Upper lobe of right lung (tissue), 1 donor: Measurements from ENCODE around the gene ZIC4. TPM values are rescaled to one million over a fixed set of nuclear protein-coding genes. Genes with fewer than 3 reads are reported as not detected.

Source experiments
- ATAC-seq: fragments of 200-7000 bp; cut with Tn5 transposase; one replicate; pipeline ENCODE4 v1.9.1; 2020; ENCODE audit warnings: mild to moderate bottlenecking, moderate library complexity
- DNase-seq: peaks from one replicate; pipeline ENCODE4 v3.0.0-alpha.2; 2020
- H3K27ac ChIP-seq: fragments of 200-600 bp; one replicate; pipeline ENCODE4 v1.8.0; 2022
- H3K27me3 ChIP-seq: fragments of 200-600 bp; one replicate; pipeline ENCODE4 v1.8.0; 2022; ENCODE audit warnings: mild to moderate bottlenecking
- H3K36me3 ChIP-seq: fragments of 200-600 bp; one replicate; pipeline ENCODE4 v1.8.0; 2022
- H3K4me1 ChIP-seq: fragments of 200-600 bp; one replicate; pipeline ENCODE4 v1.8.0; 2022
- H3K4me3 ChIP-seq: fragments of 200-600 bp; one replicate; pipeline ENCODE4 v1.8.0; 2022; ENCODE audit warnings: mild to moderate bottlenecking
- H3K9me3 ChIP-seq: fragments of 200-600 bp; one replicate; pipeline ENCODE4 v1.8.0; 2022
- CTCF ChIP-seq: fragments of 200-600 bp; IDR thresholded peaks from one replicate; pipeline ENCODE4 v1.8.0; 2022; ENCODE audit warnings: antibody characterized with exemption
- intact Hi-C: fragments of 100-400 bp; cut with DNase I; formaldehyde crosslinking; loops from one replicate; pipeline ENCODE4 v1.11.0; 2022
- total RNA-seq: library from RNA; stranded (reverse); fragmentation: NEBNext Ultra II Directional; extraction: Animal tissue kit (Norgen Biotek cat#: 25700); gene quantifications from one replicate; pipeline ENCODE4 v1.2.1, GENCODE V29; 2021
- donor health status: DM: no; HTN: yes; CAD: no; lungs with severe emphysema.

Gene ZIC4
- total RNA-seq, 1 donor from 2014 or later: not detected

- H3K27me3 ChIP-seq: peaks cover 94% of the 10 kb centered on the region
- no peak for TF ChIP-seq CTCF
- no peak overlapping the region for H3K4me3 ChIP-seq
- no peaks in the 10 kb centered on the region for H3K36me3 ChIP-seq
- H3K4me1 ChIP-seq: peaks cover 3% of the 10 kb centered on the region
- intact Hi-C loops: no loop called here
- no peaks in the 10 kb centered on the region for H3K9me3 ChIP-seq
- ATAC-seq (no peak), DNase-seq (no peak)
- H3K27ac ChIP-seq: no peak overlapping the region
These were observed 17.6 kb upstream of the ZIC4 start for GRCh38 chr3:147423798-147424580.

- H3K27me3 ChIP-seq: peaks cover 94% of the 10 kb centered on the region
These were observed 17.1 kb upstream of the ZIC4 start for GRCh38 chr3:147423537-147423797.

GRCh38 chr3:147422601-147423536 lies 16.5 kb upstream of the ZIC4 start:
- peaks cover 99% of the 10 kb centered on the region for H3K27me3 ChIP-seq
- H3K36me3 ChIP-seq: no peaks in the 10 kb centered on the region
- intact Hi-C loops: no loop called here
- H3K4me3 ChIP-seq: no peak overlapping the region
- no peaks in the 10 kb centered on the region for H3K9me3 ChIP-seq
- ATAC-seq: no peak
- H3K4me1 ChIP-seq: peaks cover 5% of the 10 kb centered on the region
- no peak overlapping the region for H3K27ac ChIP-seq
- TF ChIP-seq CTCF: no peak
- no peak for DNase-seq

More at GRCh38 chr3:147423537-147423797, 17.1 kb upstream of the ZIC4 start:
- intact Hi-C loops: no loop called here
- no peak for DNase-seq
- Histone ChIP-seq H3K4me1 (peaks cover 5% of the 10 kb centered on the region), H3K27ac (no peak overlapping the region), H3K36me3 (no peaks in the 10 kb centered on the region), H3K4me3 (no peak overlapping the region), H3K9me3 (no peaks in the 10 kb centered on the region)
- ATAC-seq: no peak
- TF ChIP-seq CTCF: no peak

- Histone ChIP-seq H3K4me1 (peaks cover 5% of the 10 kb centered on the region), H3K4me3 (no peak overlapping the region), H3K27me3 (peaks cover 99% of the 10 kb centered on the region), H3K27ac (no peak overlapping the region), H3K36me3 (no peaks in the 10 kb centered on the region), H3K9me3 (no peaks in the 10 kb centered on the region)
- no peak for DNase-seq
- ATAC-seq: no peak
- intact Hi-C loops: no loop called here
- TF ChIP-seq CTCF: no peak
These were observed 15.9 kb upstream of the ZIC4 start for GRCh38 chr3:147422196-147422595.

- Histone ChIP-seq H3K36me3 (no peaks in the 10 kb centered on the region), H3K4me1 (peaks cover 5% of the 10 kb centered on the region), H3K9me3 (no peaks in the 10 kb centered on the region), H3K27ac (no peak overlapping the region), H3K4me3 (no peak overlapping the region), H3K27me3 (peaks cover 99% of the 10 kb centered on the region)
- intact Hi-C loops: no loop called here
- ATAC-seq: no peak
- no peak for DNase-seq
- no peak for TF ChIP-seq CTCF
These were observed 15.0 kb upstream of the ZIC4 start for GRCh38 chr3:147421184-147421912.
